LNCAP (cell line): ENCODE results near the gene TNFRSF17.

Experiments used
- TF ChIP-seq, protein P1 (sequence below): fragments of 450-650 bp; IDR thresholded peaks from 2 replicates; pipeline ENCODE4 v1.5.1; 2017; ENCODE audit warnings: mild to moderate bottlenecking

The TNFRSF17 gene

DNA sequence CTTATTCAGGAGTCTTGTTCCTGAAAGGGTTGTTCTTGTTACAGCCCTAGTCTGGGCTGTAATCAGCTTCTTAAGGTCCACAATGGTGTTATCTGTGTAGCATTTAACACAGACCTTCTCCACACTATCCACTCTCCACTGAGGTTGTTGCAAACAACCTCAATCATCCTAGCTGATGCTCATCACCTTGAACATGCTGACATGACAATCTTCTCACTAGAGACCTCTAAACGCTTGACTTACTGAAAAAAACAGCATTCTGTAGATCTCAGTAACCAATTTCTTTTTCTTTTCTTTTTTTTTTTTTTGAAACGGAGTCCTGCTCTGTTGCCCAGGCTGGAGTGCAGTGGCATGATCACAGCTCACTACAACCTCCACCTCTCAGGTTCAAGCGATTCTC, 3.6 kb downstream of the TNFRSF17 start:
- TF ChIP-seq, protein P1, sequence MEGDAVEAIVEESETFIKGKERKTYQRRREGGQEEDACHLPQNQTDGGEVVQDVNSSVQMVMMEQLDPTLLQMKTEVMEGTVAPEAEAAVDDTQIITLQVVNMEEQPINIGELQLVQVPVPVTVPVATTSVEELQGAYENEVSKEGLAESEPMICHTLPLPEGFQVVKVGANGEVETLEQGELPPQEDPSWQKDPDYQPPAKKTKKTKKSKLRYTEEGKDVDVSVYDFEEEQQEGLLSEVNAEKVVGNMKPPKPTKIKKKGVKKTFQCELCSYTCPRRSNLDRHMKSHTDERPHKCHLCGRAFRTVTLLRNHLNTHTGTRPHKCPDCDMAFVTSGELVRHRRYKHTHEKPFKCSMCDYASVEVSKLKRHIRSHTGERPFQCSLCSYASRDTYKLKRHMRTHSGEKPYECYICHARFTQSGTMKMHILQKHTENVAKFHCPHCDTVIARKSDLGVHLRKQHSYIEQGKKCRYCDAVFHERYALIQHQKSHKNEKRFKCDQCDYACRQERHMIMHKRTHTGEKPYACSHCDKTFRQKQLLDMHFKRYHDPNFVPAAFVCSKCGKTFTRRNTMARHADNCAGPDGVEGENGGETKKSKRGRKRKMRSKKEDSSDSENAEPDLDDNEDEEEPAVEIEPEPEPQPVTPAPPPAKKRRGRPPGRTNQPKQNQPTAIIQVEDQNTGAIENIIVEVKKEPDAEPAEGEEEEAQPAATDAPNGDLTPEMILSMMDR, result no peak

DNA sequence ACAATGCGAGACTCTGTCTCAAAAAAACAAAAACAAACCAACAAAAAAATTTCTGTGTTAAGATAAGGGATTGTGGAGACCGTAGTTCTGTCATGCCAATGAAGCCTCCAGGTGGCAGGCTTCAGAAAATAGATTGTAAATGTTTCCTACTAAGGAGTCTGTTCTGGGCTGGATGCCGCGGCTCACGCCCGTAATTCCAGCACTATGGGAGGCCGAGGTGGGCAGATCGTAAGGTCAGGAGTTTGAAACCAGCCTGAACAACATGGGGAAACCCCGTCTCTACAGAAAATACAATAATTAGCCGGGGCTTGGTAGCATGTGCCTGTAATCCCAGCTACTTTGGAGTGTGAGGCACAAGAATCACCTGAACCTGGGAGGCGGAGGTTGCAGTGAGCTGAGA, 7.1 kb downstream of the TNFRSF17 start:
- TF ChIP-seq, protein P1, result 0 out of 2 replicates have a peak, but pooled peaks have one; percentile 23

DNA sequence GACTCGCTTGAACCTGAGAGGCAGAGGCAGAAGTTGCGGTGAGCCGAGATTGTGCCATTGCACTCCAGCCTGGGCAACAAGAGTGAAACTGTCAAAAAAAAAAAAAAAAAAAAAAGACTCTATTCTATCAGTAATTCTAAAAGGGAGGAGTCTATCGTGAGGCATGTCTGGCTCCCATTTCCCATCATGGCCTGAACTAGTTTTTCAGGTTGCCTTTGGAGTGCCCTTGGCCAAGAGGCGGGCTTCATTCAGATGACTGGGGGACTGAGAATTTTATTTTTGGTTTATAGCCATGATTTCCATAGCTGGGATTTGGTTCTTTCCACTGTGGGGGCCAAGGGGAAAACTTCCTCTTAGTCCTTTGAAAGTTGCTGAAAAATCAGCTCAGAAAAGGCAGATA, 8.1 kb downstream of the TNFRSF17 start:
- TF ChIP-seq, protein P1, result no peak

DNA sequence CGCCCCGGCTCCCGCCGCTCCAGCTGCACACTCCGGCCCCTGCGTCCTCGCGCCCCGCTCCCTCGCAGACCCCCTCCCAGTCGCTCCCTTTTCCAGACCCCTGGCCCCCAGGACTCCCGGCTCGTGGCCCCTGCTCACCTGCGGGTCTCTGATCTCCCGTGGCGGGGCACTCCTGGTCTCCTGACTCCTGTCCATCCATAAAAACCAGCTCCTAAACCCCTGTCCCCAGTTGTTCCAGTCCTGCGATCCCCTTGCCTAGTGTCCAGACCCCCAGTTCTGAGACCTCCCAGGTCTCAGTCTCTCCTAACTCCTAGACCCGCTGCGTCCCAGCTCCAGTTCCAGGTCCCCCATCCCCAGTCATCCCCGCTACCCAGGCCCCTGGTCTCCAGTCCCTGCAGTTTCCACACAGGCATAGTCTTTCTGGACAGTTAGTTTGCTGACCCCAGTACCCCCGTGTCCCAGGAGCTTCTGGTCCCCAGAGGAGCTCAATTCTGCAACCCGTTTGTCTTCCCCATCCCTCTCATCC, 11.9 kb downstream of the TNFRSF17 start:
- TF ChIP-seq, protein P1, result no peak

DNA sequence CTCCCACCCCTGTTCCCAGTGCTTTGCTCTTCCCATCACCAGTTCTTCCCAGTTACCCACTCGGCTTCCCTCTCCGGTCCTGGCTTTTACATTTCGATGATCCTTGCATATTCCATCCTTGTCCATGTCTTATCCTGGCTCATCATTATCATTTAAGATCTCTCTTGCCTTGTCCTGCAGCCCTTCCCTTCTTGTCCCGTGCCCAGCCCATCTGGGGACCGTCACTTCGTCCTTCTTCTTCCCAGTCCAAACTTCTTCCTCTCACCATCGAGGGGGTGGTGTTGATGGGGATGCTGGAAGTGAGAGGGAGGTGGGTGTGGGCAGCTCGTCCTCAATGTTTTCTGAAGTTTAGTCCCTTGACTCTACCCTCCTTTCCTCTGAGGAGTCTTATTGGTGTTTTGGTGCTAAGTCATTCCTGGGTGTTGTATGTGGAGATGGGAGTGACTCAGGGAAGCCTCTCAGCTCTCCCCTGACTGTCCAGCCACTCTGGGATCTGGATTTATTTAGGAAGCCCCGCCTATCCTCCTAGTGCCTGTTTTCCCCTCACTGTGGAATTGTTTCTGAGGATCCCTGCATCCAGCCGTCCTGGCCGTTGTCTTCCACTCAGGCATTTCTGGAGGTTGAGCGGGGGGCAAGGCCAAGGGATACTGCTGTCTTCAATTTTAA, 12.5 kb downstream of the TNFRSF17 start:
- TF ChIP-seq, protein P1, result no peak

DNA sequence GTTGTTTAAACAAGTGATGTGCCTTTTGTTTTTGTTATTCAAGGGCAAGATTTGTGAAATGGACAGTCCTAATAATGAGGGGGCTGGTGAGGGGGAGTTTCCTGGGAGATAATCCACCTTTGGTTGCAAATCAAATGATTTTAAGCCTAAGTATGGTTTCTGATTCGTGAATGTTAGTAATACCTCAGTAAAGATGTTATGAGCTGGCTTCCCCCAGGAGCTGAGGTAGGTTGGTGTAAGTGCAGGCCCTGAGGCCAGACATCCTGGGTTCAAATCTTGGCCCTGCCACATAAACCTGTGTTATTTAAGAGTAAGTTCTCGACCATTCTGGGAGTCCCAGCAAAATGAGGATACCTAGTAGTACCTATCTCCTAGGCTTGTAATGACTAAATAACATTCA, 13.1 kb downstream of the TNFRSF17 start:
- TF ChIP-seq, protein P1, result no peak

DNA sequence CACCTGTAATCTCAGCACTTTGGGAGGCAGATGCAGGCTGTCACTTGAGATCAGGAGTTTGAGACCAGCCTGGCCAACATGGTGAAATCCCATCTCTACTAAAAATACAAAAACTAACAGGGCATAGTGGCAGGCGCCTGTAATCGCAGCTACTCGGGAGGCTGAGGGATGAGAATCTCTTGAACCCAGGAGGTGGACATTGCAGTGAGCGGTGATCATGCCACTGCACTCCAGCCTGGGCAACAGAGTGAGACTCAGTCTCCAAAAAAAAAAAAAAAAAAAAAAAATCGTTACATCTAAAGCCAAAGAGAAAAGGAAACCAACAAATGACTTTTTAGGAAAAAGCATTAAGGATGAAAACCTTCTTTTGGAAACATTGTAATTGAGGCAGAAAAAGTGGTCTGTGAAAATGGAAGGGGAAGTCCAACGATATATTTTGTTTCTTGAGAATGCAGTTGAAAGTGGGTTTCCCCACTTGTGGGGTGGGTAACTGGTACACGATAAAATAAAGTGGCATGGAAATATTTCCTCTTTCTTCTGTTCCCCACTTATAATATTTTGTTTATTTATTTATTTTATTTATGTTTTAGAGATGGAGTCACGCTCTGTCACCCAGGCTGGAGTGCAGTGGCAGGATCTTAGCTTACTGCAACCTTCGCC, 14.1 kb downstream of the TNFRSF17 start:
- TF ChIP-seq, protein P1, result no peak
